Upper lobe of left lung (tissue), 6 donors: ENCODE measurements around the gene ARID1B. TPM values are rescaled to one million over a fixed set of nuclear protein-coding genes. Genes with fewer than 3 reads are reported as not detected.

Experiments used
- ATAC-seq, 2 donors: fragments of 200-7000 bp; cut with Tn5 transposase; one replicate each; pipeline ENCODE4 v1.9.1; 2022; ENCODE audit warnings: mild to moderate bottlenecking in 2 of 2, moderate library complexity in 2 of 2; ENCODE audit not compliant: low FRiP score in 2 of 2
- DNase-seq, 2 donors: peaks; one replicate each; pipeline ENCODE4 v3.0.0-alpha.2; 2019 to 2020
- H3K27ac ChIP-seq, 4 donors: fragments of 200-600 bp; sonication (generic); one replicate each; pipeline ENCODE4 v1.5.1; 2016 to 2019
- H3K27me3 ChIP-seq, 4 donors: fragments of 200-600 bp; sonication (generic); one replicate each; pipeline ENCODE4 v1.5.1; 2017 to 2019
- H3K36me3 ChIP-seq, 4 donors: fragments of 200-600 bp; sonication (generic); one replicate each; pipeline ENCODE4 v1.5.1; 2016 to 2019
- H3K4me1 ChIP-seq, 4 donors: fragments of 200-600 bp; sonication (generic); one replicate each; pipeline ENCODE4 v1.5.1; 2018 to 2019
- H3K4me3 ChIP-seq, 4 donors: fragments of 200-600 bp; sonication (generic); one replicate each; pipeline ENCODE4 v1.5.1; 2017 to 2019; ENCODE audit warnings: mild to moderate bottlenecking in 2 of 4, moderate library complexity in 1 of 4
- H3K9me3 ChIP-seq, 4 donors: fragments of 200-600 bp; sonication (generic); one replicate each; pipeline ENCODE4 v1.5.1; 2018 to 2019
- CTCF ChIP-seq, 6 experiments: fragments of 450-650 bp in 4 of 6; fragments of 200-600 bp in 2 of 6; sonication (generic) in 2 of 6; IDR thresholded peaks; one replicate each; pipeline ENCODE4 v1.5.1; 2016 to 2019; ENCODE audit warnings: antibody characterized with exemption in 6 of 6
- EP300 ChIP-seq, 4 donors: sonication (generic); formaldehyde crosslinking; IDR thresholded peaks; one replicate each; pipeline ENCODE4 v1.5.1; 2017; ENCODE audit warnings: antibody characterized with exemption in 4 of 4, control low read depth in 2 of 4
- POLR2A ChIP-seq, 4 donors: fragments of 450-650 bp; IDR thresholded peaks; one replicate each; pipeline ENCODE4 v1.5.1; 2016 to 2017; ENCODE audit warnings: antibody characterized with exemption in 4 of 4, mild to moderate bottlenecking in 2 of 4
- POLR2AphosphoS5 ChIP-seq, 2 donors: sonication (generic); formaldehyde crosslinking; IDR thresholded peaks; one replicate each; pipeline ENCODE4 v1.5.1; 2017; ENCODE audit warnings: antibody characterized with exemption in 2 of 2
- WGBS, 2 donors: methylation state at CpG; one replicate each; pipeline ENCODE4 v1.1.5; 2017 to 2018; 5-methylcytosine and 5-hydroxymethylcytosine counted together
- total RNA-seq, 6 donors: library from RNA; depleted of rRNA in 4 of 6; stranded (reverse); fragments of >200 nt in 4 of 6; gene quantifications; one replicate each; pipeline versions ENCODE4 v1.1.0 to v1.2.1, GENCODE V29; 2016 to 2021
- donor health status: DM: no; HTN: no; CAD: no; lungs with moderate emphysema.
- donor health status: DM: no; HTN: yes; CAD: no; lungs with severe emphysema.

Gene ARID1B
- total RNA-seq, 6 donors from 2014 or later = 66.4 to 168 (median 109) TPM

DNA sequence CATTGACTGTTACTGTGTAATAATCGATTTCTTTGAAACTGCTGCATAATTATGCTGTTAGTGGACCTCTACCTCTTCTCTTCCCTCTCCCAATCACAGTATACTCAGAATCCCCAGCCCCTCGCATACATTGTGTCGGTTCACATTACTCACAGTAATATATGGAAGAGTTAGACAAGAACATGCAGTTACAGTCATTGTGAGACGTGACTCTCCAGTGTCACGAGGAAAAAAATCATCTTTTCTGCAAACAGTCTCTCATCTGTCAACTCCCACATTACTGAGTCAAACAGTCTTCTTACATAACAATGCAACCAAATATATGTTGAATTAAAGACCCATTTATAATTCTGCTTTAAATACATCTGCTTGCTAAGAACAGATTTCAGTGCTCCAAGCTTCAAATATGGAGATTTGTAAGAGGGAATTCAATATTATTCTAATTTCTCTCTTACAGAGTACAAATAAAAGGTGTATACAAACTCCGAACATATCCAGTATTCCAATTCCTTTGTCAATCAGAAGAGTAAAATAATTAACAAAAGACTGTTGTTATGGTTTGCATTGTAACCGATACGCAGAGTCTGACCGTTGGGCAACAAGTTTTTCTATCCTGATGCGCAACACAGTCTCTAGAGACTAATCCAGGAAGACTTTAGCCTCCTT is 432.8 kb downstream of the ARID1B start:
- DNase-seq = no peak
- TF ChIP-seq CTCF (IDR thresholded peaks at IDR 0.05) = no peak
- TF ChIP-seq EP300 (IDR thresholded peaks at IDR 0.05) = no peak
- no peak for TF ChIP-seq POLR2AphosphoS5 (IDR thresholded peaks at IDR 0.05)
- no peak for TF ChIP-seq POLR2A (IDR thresholded peaks at IDR 0.05)
- H3K9me3 ChIP-seq = no peaks in the 10 kb centered on the region
- no peak for ATAC-seq
- H3K27me3 ChIP-seq = no peaks in the 10 kb centered on the region
- H3K4me3 ChIP-seq = no peak overlapping the region
- 93 to 94% methylated on average over 10 of the region's 10 CpGs for WGBS, 2 donors
- H3K4me1 ChIP-seq = no peaks in the 10 kb centered on the region
- H3K27ac ChIP-seq = no peak overlapping the region
- H3K36me3 ChIP-seq = peaks cover 11 to 34% (median 21%) of the 10 kb centered on the region in 4 donors

- Histone ChIP-seq H3K27ac (no peak overlapping the region), H3K36me3 (peaks cover 11 to 27% (median 20%) of the 10 kb centered on the region in 4 donors), H3K4me3 (no peak overlapping the region), H3K4me1 (no peaks in the 10 kb centered on the region), H3K9me3 (no peaks in the 10 kb centered on the region), H3K27me3 (no peaks in the 10 kb centered on the region)
- DNase-seq (no peak), ATAC-seq (no peak)
- whole genome bisulfite sequencing, 2 donors = 95 to 97% methylated on average over 3 of the region's 3 CpGs
- TF ChIP-seq EP300 (IDR thresholded peaks at IDR 0.05) (no peak), POLR2AphosphoS5 (IDR thresholded peaks at IDR 0.05) (no peak), CTCF (IDR thresholded peaks at IDR 0.05) (no peak), POLR2A (IDR thresholded peaks at IDR 0.05) (no peak)
These were observed 433.8 kb downstream of the ARID1B start for GRCh38 chr6:157210954-157211353.

DNA sequence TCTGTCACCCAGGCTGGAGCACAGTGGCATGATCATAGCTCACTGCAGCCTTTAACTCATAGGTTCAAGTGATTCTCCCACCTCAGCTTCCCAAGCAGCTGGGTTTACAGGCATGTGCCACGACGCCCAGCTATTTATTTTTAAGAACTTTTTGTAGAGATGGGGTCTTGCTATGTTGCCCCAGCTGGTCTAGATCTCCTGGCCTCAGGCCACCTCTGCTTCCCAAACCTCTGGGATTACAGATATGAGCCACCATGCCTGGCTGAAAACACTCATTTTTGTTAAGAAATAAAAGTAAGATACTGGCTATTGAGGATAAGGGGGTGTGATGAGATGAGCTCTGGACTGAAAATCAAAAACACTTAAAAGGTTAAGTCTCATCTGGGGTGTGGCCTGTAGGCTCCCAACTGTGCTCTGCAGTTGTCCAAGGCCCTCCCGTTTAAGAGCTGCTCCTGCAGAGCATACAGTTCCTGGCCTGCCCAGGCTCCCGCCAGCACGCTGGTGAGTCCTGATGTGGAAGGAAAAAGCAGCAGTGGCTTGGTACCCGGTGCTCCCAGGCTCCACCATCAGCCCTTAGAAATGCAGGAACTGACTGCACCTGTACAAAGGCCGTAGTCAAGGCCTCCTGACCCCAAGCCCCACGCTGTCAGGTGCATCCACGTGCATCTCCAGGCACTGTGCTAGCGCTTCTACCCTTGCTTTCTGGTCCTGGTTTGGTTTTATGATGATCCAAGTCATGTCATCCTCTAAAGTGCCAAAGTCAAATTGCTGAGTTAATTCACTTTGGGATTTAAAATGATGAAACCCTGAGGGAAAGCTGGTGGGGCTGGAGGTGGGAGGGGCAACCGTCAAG is 434.7 kb downstream of the ARID1B start:
- ATAC-seq (no peak), DNase-seq (peak in 1 of 2 donors; percentile 55)
- H3K4me3 ChIP-seq = no peak overlapping the region

GRCh38 chr6:157213426-157213825 is 436.2 kb downstream of the ARID1B start:
- 92 to 95% methylated on average over 9 of the region's 9 CpGs for WGBS, 2 donors
- Histone ChIP-seq H3K36me3 (peaks cover 0 to 5% (median 0%) of the 10 kb centered on the region in 4 donors), H3K4me1 (no peaks in the 10 kb centered on the region), H3K9me3 (no peaks in the 10 kb centered on the region), H3K27ac (no peak overlapping the region), H3K4me3 (no peak overlapping the region), H3K27me3 (no peaks in the 10 kb centered on the region)
- ATAC-seq (no peak), DNase-seq (no peak)
- TF ChIP-seq EP300 (IDR thresholded peaks at IDR 0.05) (no peak), CTCF (IDR thresholded peaks at IDR 0.05) (no peak), POLR2A (IDR thresholded peaks at IDR 0.05) (no peak), POLR2AphosphoS5 (IDR thresholded peaks at IDR 0.05) (no peak)

More for the DNA sequence above, 434.7 kb downstream of the ARID1B start:
- WGBS, 2 donors = 86 to 89% methylated on average over 10 to 11 of the region's 11 CpGs
- Histone ChIP-seq H3K9me3 (no peaks in the 10 kb centered on the region), H3K27me3 (no peaks in the 10 kb centered on the region), H3K4me1 (no peaks in the 10 kb centered on the region), H3K36me3 (peaks cover 6 to 18% (median 11%) of the 10 kb centered on the region in 4 donors), H3K27ac (no peak overlapping the region)
- TF ChIP-seq POLR2A (IDR thresholded peaks at IDR 0.05) = no peak
- TF ChIP-seq POLR2AphosphoS5 (IDR thresholded peaks at IDR 0.05) = no peak
- TF ChIP-seq CTCF (IDR thresholded peaks at IDR 0.05) = no peak
- TF ChIP-seq EP300 (IDR thresholded peaks at IDR 0.05) = no peak
